22Rv1 (cell line): ENCODE data around the gene MEIOB.

Experiments used
- ZFX ChIP-seq: fragments of 450-650 bp; IDR thresholded peaks from 2 replicates; pipeline ENCODE4 v1.6.1; 2017; ENCODE audit warnings: antibody characterized with exemption, borderline replicate concordance
- TF ChIP-seq, protein P1 (sequence below): fragments of 450-650 bp; IDR thresholded peaks from 2 replicates; pipeline ENCODE4 v1.5.1; 2017; ENCODE audit warnings: mild to moderate bottlenecking

DNA sequence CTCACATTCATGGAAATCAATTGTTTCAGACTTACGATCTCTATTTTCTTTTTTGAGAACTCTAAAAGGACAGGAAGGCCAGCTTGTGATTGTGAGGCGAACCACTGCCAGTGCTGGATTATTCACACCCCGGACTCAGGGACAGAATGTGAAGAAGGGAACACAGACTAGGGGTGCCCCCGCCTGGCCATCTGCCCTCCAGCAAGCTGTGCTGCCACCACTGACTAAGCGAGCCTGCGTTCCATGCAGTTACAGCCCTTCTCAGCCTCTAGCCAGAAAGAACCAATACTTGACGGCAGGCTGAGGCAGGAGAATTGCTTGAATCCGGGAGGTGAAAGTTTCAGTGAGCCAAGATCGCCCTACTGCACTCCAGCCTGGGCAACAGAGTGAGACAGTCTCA lies 48.1 kb downstream of the MEIOB start:
- TF ChIP-seq, protein P1, sequence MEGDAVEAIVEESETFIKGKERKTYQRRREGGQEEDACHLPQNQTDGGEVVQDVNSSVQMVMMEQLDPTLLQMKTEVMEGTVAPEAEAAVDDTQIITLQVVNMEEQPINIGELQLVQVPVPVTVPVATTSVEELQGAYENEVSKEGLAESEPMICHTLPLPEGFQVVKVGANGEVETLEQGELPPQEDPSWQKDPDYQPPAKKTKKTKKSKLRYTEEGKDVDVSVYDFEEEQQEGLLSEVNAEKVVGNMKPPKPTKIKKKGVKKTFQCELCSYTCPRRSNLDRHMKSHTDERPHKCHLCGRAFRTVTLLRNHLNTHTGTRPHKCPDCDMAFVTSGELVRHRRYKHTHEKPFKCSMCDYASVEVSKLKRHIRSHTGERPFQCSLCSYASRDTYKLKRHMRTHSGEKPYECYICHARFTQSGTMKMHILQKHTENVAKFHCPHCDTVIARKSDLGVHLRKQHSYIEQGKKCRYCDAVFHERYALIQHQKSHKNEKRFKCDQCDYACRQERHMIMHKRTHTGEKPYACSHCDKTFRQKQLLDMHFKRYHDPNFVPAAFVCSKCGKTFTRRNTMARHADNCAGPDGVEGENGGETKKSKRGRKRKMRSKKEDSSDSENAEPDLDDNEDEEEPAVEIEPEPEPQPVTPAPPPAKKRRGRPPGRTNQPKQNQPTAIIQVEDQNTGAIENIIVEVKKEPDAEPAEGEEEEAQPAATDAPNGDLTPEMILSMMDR, result no peak
- TF ChIP-seq ZFX, result no peak
